Kidney (tissue), 14 donors: ENCODE measurements around the gene SGK2. TPM values are rescaled to one million over a fixed set of nuclear protein-coding genes. Genes with fewer than 3 reads are reported as not detected.

Experiments
- DNase-seq, 5 donors: peaks; one replicate each; pipeline ENCODE4 v3.0.0-alpha.2; 2013 to 2020
- FAIRE-seq: peaks from 2 replicates; lab custom pipeline; 2012; peaks lifted over from hg19 to GRCh38; lab: Jason Lieb, UNC
- H3K27ac ChIP-seq, 2 donors: one replicate each; pipeline ENCODE4 v1.7.0; 2013; ENCODE audit warnings: low read depth in 2 of 2, low read length in 2 of 2, inconsistent platforms in 1 of 2
- H3K27me3 ChIP-seq: one replicate; pipeline ENCODE4 v1.7.1; 2013; ENCODE audit warnings: low read length, inconsistent platforms; ENCODE audit not compliant: control insufficient read depth, insufficient read depth
- H3K36me3 ChIP-seq, 3 donors: one replicate each; pipeline versions ENCODE4 v1.7.0 to v1.7.1; 2013; ENCODE audit warnings: low read length in 3 of 3, control low read depth in 1 of 3, inconsistent platforms in 1 of 3; ENCODE audit not compliant: insufficient read depth in 3 of 3, control insufficient read depth in 2 of 3
- H3K4me1 ChIP-seq, 3 donors: one replicate each; pipeline versions ENCODE4 v1.7.0 to v1.7.1; 2013; ENCODE audit warnings: low read length in 3 of 3, inconsistent platforms in 1 of 3, low read depth in 1 of 3; ENCODE audit not compliant: control insufficient read depth in 2 of 3, insufficient read depth in 2 of 3
- H3K4me3 ChIP-seq, 3 donors: one replicate each; pipeline versions ENCODE4 v1.7.0 to v1.8.1; 2013; ENCODE audit warnings: low read length in 3 of 3, control low read depth in 1 of 3, inconsistent platforms in 1 of 3
- H3K9ac ChIP-seq, 3 donors: one replicate each; pipeline versions ENCODE4 v1.7.0 to v1.7.1; 2013; ENCODE audit warnings: low read length in 3 of 3, control low read depth in 1 of 3, inconsistent platforms in 1 of 3
- H3K9me3 ChIP-seq, 3 donors: one replicate each; pipeline versions ENCODE4 v1.7.0 to v1.7.1; 2013; ENCODE audit warnings: low read length in 3 of 3, control low read depth in 1 of 3, inconsistent platforms in 1 of 3; ENCODE audit not compliant: control insufficient read depth in 2 of 3, insufficient read depth in 1 of 3
- intact Hi-C: fragments of 100-400 bp; cut with DNase I; formaldehyde crosslinking; loops from one replicate; pipeline ENCODE4 v1.11.1; 2022
- polyA plus RNA-seq: library from polyadenylated mRNA; stranded (reverse); fragments of 350-450 nt; fragmentation: Illumina TruSeq; extraction: RNeasy Lipid Tissue Mini Kit (QIAGEN cat#74804); gene quantifications from one replicate; pipeline ENCODE4 v1.2.3, GENCODE V29; 2014; ENCODE audit warnings: low read depth, low replicate concordance; ENCODE audit not compliant: insufficient read depth
- total RNA-seq: library from RNA; stranded (reverse); fragmentation: NEBNext Ultra II Directional; extraction: Animal tissue kit (Norgen Biotek cat#: 25700); gene quantifications from one replicate; pipeline ENCODE4 v1.2.1, GENCODE V29; 2021
- TF ChIP-seq, protein P1 (sequence below): IDR thresholded peaks from 3 replicates; pipeline ENCODE4 v1.5.1; 2012; ENCODE audit warnings: mild to moderate bottlenecking, moderate library complexity, borderline replicate concordance; ENCODE audit not compliant: insufficient read depth; ENCODE audit errors: extremely low read depth
- donor health status: control.
- donor health status: control.
- donor health status: control.
- donor health status: control.
- donor health status: control.
- donor health status: DM: yes; HTN: yes; CAD: no.
- donor health status: Normal renal cell carcinoma (clear cell type).

Gene SGK2
- total and polyA plus RNA-seq, 2 donors from 2014 or later = 42.9 to 95.1 TPM

DNA sequence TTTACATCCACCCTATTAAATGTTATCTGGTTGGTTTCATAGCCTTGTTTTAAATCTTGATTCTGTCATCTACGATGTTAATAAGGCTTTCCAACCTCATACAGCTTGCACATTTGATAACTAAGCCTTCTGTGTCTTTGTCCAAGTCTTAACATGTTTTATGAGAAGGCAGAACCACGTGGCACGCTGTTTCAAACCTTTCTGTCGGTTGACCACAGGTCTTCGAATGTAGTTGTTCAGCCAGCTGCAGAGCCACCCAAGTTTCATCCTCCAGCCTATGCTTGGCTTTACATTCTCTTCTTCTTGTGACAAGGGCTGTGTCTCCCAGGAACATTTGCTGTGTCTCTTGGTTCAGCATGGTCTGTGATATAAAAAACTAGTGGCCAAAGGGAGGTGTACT lies 15.7 kb upstream of the SGK2 start:
- no peaks in the 10 kb centered on the region for H3K9me3 ChIP-seq
- H3K27me3 ChIP-seq = no peaks in the 10 kb centered on the region
- no peak for FAIRE-seq
- H3K9ac ChIP-seq = no peak overlapping the region
- H3K4me3 ChIP-seq = no peak overlapping the region
- peaks cover 0 to 3% (median 0%) of the 10 kb centered on the region in 3 donors for H3K4me1 ChIP-seq
- H3K36me3 ChIP-seq = no peaks in the 10 kb centered on the region
- no peak for DNase-seq
- intact Hi-C loops = no loop called here
- H3K27ac ChIP-seq = no peak overlapping the region
- TF ChIP-seq, protein P1, sequence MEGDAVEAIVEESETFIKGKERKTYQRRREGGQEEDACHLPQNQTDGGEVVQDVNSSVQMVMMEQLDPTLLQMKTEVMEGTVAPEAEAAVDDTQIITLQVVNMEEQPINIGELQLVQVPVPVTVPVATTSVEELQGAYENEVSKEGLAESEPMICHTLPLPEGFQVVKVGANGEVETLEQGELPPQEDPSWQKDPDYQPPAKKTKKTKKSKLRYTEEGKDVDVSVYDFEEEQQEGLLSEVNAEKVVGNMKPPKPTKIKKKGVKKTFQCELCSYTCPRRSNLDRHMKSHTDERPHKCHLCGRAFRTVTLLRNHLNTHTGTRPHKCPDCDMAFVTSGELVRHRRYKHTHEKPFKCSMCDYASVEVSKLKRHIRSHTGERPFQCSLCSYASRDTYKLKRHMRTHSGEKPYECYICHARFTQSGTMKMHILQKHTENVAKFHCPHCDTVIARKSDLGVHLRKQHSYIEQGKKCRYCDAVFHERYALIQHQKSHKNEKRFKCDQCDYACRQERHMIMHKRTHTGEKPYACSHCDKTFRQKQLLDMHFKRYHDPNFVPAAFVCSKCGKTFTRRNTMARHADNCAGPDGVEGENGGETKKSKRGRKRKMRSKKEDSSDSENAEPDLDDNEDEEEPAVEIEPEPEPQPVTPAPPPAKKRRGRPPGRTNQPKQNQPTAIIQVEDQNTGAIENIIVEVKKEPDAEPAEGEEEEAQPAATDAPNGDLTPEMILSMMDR = no peak

DNA sequence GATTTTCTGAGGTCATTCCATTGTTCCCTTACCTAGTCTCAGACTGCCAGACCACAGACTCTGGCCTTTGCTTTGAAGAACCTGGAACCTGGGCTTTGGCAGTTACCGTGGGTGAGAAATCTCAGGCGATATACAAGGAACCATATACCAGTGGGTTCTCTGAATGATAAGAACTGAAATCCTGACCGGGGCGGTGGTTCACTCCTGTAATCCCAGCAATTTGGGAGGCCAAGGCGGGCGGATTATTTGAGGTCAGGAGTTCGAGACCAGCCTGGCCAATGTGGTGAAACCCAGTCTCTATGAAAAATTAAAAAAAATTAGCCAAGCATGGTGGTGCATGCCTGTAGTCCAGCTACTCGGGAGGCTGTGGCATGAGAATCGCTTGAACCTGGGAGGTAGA lies 14.3 kb upstream of the SGK2 start:
- intact Hi-C loops = no loop called here
- H3K4me3 ChIP-seq = no peak overlapping the region
- FAIRE-seq (no peak), DNase-seq (no peak)
- TF ChIP-seq, protein P1 = no peak
- H3K36me3 ChIP-seq = no peaks in the 10 kb centered on the region
- H3K27ac ChIP-seq = no peak overlapping the region
- H3K9me3 ChIP-seq = no peaks in the 10 kb centered on the region
- no peak overlapping the region for H3K9ac ChIP-seq
- no peaks in the 10 kb centered on the region for H3K27me3 ChIP-seq
- H3K4me1 ChIP-seq = peaks cover 0 to 7% (median 3%) of the 10 kb centered on the region in 3 donors

DNA sequence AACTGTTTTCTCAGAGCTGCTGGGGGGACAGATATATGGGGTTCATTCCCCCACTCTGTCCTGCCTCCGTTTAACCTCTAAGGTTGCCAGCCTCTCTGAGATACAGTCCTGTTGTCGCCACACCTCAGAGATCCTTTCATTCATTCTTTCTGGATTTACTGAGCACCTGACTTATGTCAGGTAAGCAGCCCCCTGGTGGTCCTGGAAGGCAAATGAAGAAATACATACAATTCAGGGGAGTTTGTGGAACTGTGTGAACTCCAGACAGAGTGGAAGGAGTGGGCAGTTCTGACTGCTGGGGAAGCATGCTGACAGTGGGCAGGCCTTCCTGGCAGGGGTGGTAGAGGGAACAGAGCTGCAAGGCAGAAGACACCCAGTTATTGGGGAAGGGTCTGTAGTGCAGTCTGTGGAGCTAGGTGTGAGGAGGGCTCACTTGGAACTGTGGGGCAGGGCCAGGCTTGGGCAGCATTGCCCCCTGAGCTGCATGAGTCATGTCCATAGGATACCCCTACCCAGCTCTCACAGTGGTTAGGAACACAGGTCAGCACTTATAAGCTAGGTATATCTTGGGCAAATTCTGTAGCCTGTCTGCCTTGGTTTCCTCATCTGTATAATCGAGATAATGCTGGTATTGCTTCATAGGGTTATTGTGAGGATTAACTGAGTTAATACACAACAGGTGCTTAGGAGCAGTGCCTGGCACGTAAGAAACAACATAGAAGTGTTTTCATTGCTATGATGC lies 12.8 kb upstream of the SGK2 start:
- DNase-seq (no peak), FAIRE-seq (no peak)
- no peak overlapping the region for H3K4me3 ChIP-seq

More for the DNA sequence above, 12.8 kb upstream of the SGK2 start:
- TF ChIP-seq, protein P1 = no peak
- Histone ChIP-seq H3K9me3 (no peaks in the 10 kb centered on the region), H3K4me1 (peaks cover 0 to 14% (median 10%) of the 10 kb centered on the region in 3 donors), H3K9ac (no peak overlapping the region), H3K27ac (no peak overlapping the region), H3K36me3 (no peaks in the 10 kb centered on the region), H3K27me3 (no peaks in the 10 kb centered on the region)
- intact Hi-C loops = no loop called here
